Measurements from ENCODE around the gene WASHC2A.
"Not testable (repeated sequence)": the region's sequence is repeated elsewhere in the genome, so short reads cannot be mapped to it uniquely, and the experiment has no call there.

DNA sequence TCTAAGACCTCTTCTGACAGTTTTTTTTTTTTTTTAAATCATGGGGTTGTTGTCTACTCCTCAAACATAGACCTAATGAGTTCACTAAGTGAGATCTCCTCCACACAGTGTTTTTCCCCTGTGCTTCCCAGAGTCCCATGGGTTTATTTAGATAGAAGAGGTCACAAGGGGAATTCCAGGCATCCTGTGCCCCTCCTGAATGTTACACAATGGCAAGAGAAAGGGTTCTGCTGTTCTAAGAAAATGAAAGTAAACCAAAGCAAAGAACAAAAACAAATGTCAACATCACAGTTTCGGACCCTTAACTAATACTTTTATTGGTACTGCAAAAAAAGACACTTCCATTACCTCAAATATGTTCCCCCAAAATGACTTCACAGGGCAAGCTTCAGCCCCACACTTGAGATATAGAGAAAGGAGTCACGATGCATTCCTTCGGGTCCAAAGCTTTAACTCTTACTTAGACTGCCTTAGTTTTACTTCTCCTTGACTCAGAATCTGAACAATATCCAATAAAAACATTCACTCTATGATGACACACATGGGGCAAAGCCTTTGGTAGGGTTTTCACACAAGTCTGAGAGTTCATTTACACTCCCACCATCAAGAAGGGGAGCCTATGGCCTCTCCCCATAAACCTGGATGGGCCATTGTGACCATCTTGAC is 15.6 kb upstream of the WASHC2A start:
- TF ChIP-seq POLR2A (IDR thresholded peaks at IDR 0.05; ENCODE audit: extremely low read depth, insufficient read length), result not testable (repeated sequence)
- TF ChIP-seq, protein P1, sequence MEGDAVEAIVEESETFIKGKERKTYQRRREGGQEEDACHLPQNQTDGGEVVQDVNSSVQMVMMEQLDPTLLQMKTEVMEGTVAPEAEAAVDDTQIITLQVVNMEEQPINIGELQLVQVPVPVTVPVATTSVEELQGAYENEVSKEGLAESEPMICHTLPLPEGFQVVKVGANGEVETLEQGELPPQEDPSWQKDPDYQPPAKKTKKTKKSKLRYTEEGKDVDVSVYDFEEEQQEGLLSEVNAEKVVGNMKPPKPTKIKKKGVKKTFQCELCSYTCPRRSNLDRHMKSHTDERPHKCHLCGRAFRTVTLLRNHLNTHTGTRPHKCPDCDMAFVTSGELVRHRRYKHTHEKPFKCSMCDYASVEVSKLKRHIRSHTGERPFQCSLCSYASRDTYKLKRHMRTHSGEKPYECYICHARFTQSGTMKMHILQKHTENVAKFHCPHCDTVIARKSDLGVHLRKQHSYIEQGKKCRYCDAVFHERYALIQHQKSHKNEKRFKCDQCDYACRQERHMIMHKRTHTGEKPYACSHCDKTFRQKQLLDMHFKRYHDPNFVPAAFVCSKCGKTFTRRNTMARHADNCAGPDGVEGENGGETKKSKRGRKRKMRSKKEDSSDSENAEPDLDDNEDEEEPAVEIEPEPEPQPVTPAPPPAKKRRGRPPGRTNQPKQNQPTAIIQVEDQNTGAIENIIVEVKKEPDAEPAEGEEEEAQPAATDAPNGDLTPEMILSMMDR (IDR thresholded peaks at IDR 0.05; ENCODE audit: low read depth, low read length), result not testable (repeated sequence)
